SK-N-SH (cell line): ENCODE data around the gene XXYLT1. TPM values are rescaled to one million over a fixed set of nuclear protein-coding genes. Genes with fewer than 3 reads are reported as not detected.

ENCODE experiments used
- CTCF ChIA-PET: fragments of 300-600, 350-600 bp; formaldehyde crosslinking; extraction: SDS; loops from one replicate; lab custom pipeline; 2021; lab: Yijun Ruan, JAX
- POLR2A ChIA-PET: fragments of 350-600 bp; sonication (Branson Sonifier 250); formaldehyde crosslinking; extraction: SDS; loops from one replicate; lab custom pipeline; 2020; ENCODE audit warnings: antibody characterized with exemption, inconsistent platforms; lab: Yijun Ruan, JAX
- DNase-seq: peaks from one replicate; pipeline ENCODE4 v3.0.0; 2012
- H2AFZ ChIP-seq: fragments of 200-600 bp; sonication (generic); 2 replicates; pipeline ENCODE4 v1.8.1; 2016; ENCODE audit warnings: antibody characterized with exemption, mild to moderate bottlenecking, low read depth
- H3F3A ChIP-seq: fragments of 200-600 bp; sonication (generic); replicated peaks from 2 replicates; pipeline ENCODE3; 2016; ENCODE audit warnings: antibody characterized with exemption, mild to moderate bottlenecking; ENCODE audit not compliant: insufficient read depth
- H3K27ac ChIP-seq, 2 experiments: fragments of 200-500 bp in 1 of 2; fragments of 200-600 bp in 1 of 2; sonication (Bioruptor generic) in 1 of 2; sonication (generic), shearing (Covaris generic) in 1 of 2; 2 replicates each; pipeline versions ENCODE4 v1.5.1 to v1.6.1; 2014 to 2016; ENCODE audit warnings: low read depth in 2 of 2, inconsistent platforms in 1 of 2, low read length in 1 of 2, mild to moderate bottlenecking in 1 of 2, mixed read lengths in 1 of 2
- H3K27me3 ChIP-seq: fragments of 200-600 bp; sonication (generic), shearing (Covaris generic); 2 replicates; pipeline ENCODE4 v1.6.1; 2016; ENCODE audit warnings: mixed run types; ENCODE audit not compliant: insufficient read depth
- H3K36me3 ChIP-seq, 2 experiments: fragments of 200-500 bp in 1 of 2; fragments of 200-600 bp in 1 of 2; sonication (Bioruptor generic) in 1 of 2; sonication (generic) in 1 of 2; replicated peaks in 1 of 2; 2 replicates each; pipeline versions ENCODE3 to v1.5.1; 2014 to 2016; ENCODE audit warnings: low read length in 1 of 2, mild to moderate bottlenecking in 1 of 2; ENCODE audit not compliant: insufficient read depth in 2 of 2, control insufficient read depth in 1 of 2
- H3K4me1 ChIP-seq, 2 experiments: fragments of 200-500 bp in 1 of 2; fragments of 200-600 bp in 1 of 2; sonication (Bioruptor generic) in 1 of 2; sonication (generic), shearing (Covaris generic) in 1 of 2; 2 replicates each; pipeline versions ENCODE4 v1.5.1 to v1.6.1; 2014 to 2016; ENCODE audit warnings: low read depth in 1 of 2, low read length in 1 of 2, mixed run types in 1 of 2; ENCODE audit not compliant: insufficient read depth in 2 of 2, control insufficient read depth in 1 of 2
- H3K4me2 ChIP-seq: fragments of 200-600 bp; sonication (generic), shearing (Covaris generic); 2 replicates; pipeline ENCODE4 v1.6.1; 2017; ENCODE audit warnings: mixed run types
- H3K4me3 ChIP-seq, 2 experiments: fragments of 200-500 bp in 1 of 2; fragments of 200-600 bp in 1 of 2; sonication (Bioruptor generic) in 1 of 2; sonication (generic), shearing (Covaris generic) in 1 of 2; 2 replicates each; pipeline versions ENCODE4 v1.5.1 to v1.8.1; 2014 to 2016; ENCODE audit warnings: low read depth in 2 of 2, inconsistent platforms in 1 of 2, low read length in 1 of 2, mild to moderate bottlenecking in 1 of 2, mixed read lengths in 1 of 2, moderate library complexity in 1 of 2
- H3K79me2 ChIP-seq: fragments of 200-600 bp; sonication (generic); 2 replicates; pipeline ENCODE4 v1.8.1; 2017; ENCODE audit warnings: mild to moderate bottlenecking; ENCODE audit not compliant: insufficient read depth
- H3K9ac ChIP-seq: fragments of 200-600 bp; sonication (generic); 2 replicates; pipeline ENCODE4 v1.6.1; 2017; ENCODE audit warnings: mixed run types
- H3K9me2 ChIP-seq: fragments of 200-600 bp; sonication (generic); 2 replicates; pipeline ENCODE4 v1.6.1; 2017; ENCODE audit warnings: mixed run types
- H3K9me3 ChIP-seq: fragments of 200-600 bp; sonication (generic); 2 replicates; pipeline ENCODE4 v1.6.1; 2017; ENCODE audit warnings: mixed run types, mild to moderate bottlenecking, moderate library complexity
- H4K20me1 ChIP-seq: fragments of 200-600 bp; sonication (generic); 2 replicates; pipeline ENCODE4 v1.6.1; 2017; ENCODE audit warnings: mild to moderate bottlenecking, mixed run types; ENCODE audit not compliant: insufficient read depth
- EP300 ChIP-seq, 2 experiments: IDR thresholded peaks; 2 replicates each; pipeline versions ENCODE4 v1.4.0 to v1.6.1; 2012; ENCODE audit warnings: borderline replicate concordance in 1 of 2, low read depth in 1 of 2, low read length in 1 of 2
- EZH2phosphoT487 ChIP-seq: fragments of 200-600 bp; sonication (generic); IDR thresholded peaks from 2 replicates; pipeline ENCODE4 v1.6.1; 2017; ENCODE audit warnings: low read depth, mixed run types, mild to moderate bottlenecking, antibody characterized with exemption, moderate library complexity, borderline replicate concordance
- GATA2 ChIP-seq: sonication (generic); formaldehyde crosslinking; IDR thresholded peaks from 2 replicates; pipeline ENCODE4 v1.5.0; 2020; ENCODE audit warnings: mild to moderate bottlenecking, missing genetic modification reagents
- JUND ChIP-seq: IDR thresholded peaks from 2 replicates; pipeline ENCODE4 v1.4.0; 2012
- MXI1 ChIP-seq: IDR thresholded peaks from 2 replicates; pipeline ENCODE4 v1.6.1; 2012; ENCODE audit warnings: mild to moderate bottlenecking, low read depth, low read length, improper control_type of control experiment
- PBX3 ChIP-seq: IDR thresholded peaks from 2 replicates; pipeline ENCODE4; 2012
- RAD21 ChIP-seq: IDR thresholded peaks from 2 replicates; pipeline ENCODE4 v1.6.1; 2012; ENCODE audit warnings: mild to moderate bottlenecking, low read length
- RCOR1 ChIP-seq: fragments of 150-350 bp; IDR thresholded peaks from 2 replicates; pipeline ENCODE4 v1.6.1; 2017; ENCODE audit warnings: antibody characterized with exemption, low read length
- REST ChIP-seq: IDR thresholded peaks from 2 replicates; pipeline ENCODE4 v1.6.1; 2012; ENCODE audit warnings: mild to moderate bottlenecking, low read depth, low read length, moderate library complexity
- RFX5 ChIP-seq: IDR thresholded peaks from 2 replicates; pipeline ENCODE4 v1.6.1; 2012; ENCODE audit warnings: mild to moderate bottlenecking, improper control_type of control experiment, low read length
- SMC3 ChIP-seq: IDR thresholded peaks from 2 replicates; pipeline ENCODE4 v1.6.1; 2012; ENCODE audit warnings: low read depth, low read length, improper control_type of control experiment
- TAF1 ChIP-seq: IDR thresholded peaks from 2 replicates; pipeline ENCODE4 v1.6.1; 2012; ENCODE audit warnings: low read depth, mild to moderate bottlenecking, low read length, moderate library complexity, borderline replicate concordance
- TCF12 ChIP-seq: IDR thresholded peaks from 2 replicates; pipeline ENCODE4 v1.4.0; 2012
- YY1 ChIP-seq: IDR thresholded peaks from 2 replicates; pipeline ENCODE4 v1.4.0; 2012; ENCODE audit warnings: low read depth, mild to moderate bottlenecking
- ZBTB33 ChIP-seq: IDR thresholded peaks from 2 replicates; pipeline ENCODE4 v1.4.0; 2012; ENCODE audit warnings: low read depth, borderline replicate concordance
- WGBS: methylation state at CpG from one replicate; pipeline ENCODE4 v1.1.6; 2017; ENCODE audit warnings: low lambda C conversion rate; 5-methylcytosine and 5-hydroxymethylcytosine counted together
- polyA plus RNA-seq, 3 experiments: library from polyadenylated mRNA; depleted of rRNA; stranded (reverse); fragments of >200 nt; gene quantifications; 2 replicates each; pipeline ENCODE4 v1.2.3, GENCODE V29; 2012

Gene XXYLT1
- polyA plus RNA-seq, 1 of the 3 experiments (the other 2 are of a cell fraction), result 22.6 TPM

GRCh38 chr3:195164573-195165264 is 106.2 kb downstream of the XXYLT1 start (continued):
- TF ChIP-seq ZBTB33 (no peak), EZH2phosphoT487 (no peak), EP300 (IDR thresholded peaks at IDR 0.05; ENCODE audit: borderline replicate concordance in 1 of 2, low read depth in 1 of 2, low read length in 1 of 2) (no peak), REST (no peak), GATA2 (CRISPR knock-in tag) (no peak)

- peaks cover 18 to 40% of the 10 kb centered on the region in 2 experiments for H3K4me1 ChIP-seq
- H3K4me2 ChIP-seq, result no peak overlapping the region
- H3K79me2 ChIP-seq, result no peaks in the 10 kb centered on the region
- H4K20me1 ChIP-seq, result no peaks in the 10 kb centered on the region
- no peak overlapping the region for H3K9ac ChIP-seq
- TF ChIP-seq EZH2phosphoT487 (no peak), RFX5 (no peak), EP300 (IDR thresholded peaks at IDR 0.05; ENCODE audit: borderline replicate concordance in 1 of 2, low read depth in 1 of 2, low read length in 1 of 2) (no peak), TAF1 (no peak), JUND (no peak), MXI1 (no peak), YY1 (no peak), TCF12 (no peak), PBX3 (no peak), SMC3 (no peak), RCOR1 (no peak), RAD21 (no peak)
- H3K9me2 ChIP-seq, result no peaks in the 10 kb centered on the region
- H3K9me3 ChIP-seq, result no peaks in the 10 kb centered on the region
- ChIA-PET POLR2A (no interaction called here), CTCF (interaction anchor here (1.0 to 1.3 kb wide), 2 partner anchors 47 to 57 kb away, joined by 3 read pairs; no protein-coding TSS in a partner anchor)
- H3K36me3 ChIP-seq, result no peaks in the 10 kb centered on the region
- H3K27ac ChIP-seq, result peak overlapping the region in 1 of 2 experiments; percentile 70; a peak in 2 of 4 replicates
- 94% methylated on average over 7 of the region's 7 CpGs for WGBS
- DNase-seq, result no peak
- H3K4me3 ChIP-seq, result no peak overlapping the region
- no peaks in the 10 kb centered on the region for H3K27me3 ChIP-seq
- no peak overlapping the region for H2AFZ ChIP-seq
- peaks cover 5% of the 10 kb centered on the region for H3F3A ChIP-seq
Observed at GRCh38 chr3:195163719-195164572, 107.0 kb downstream of the XXYLT1 start.
